Activated CD8-positive, alpha-beta memory T cell treated with anti-CD3 and anti-CD28 coated beads, Interleukin-2, amount 50 U/mL, for 1 hour (primary cell): ENCODE measurements around the gene SLC19A2.

Source experiments
- DNase-seq: peaks from one replicate; pipeline ENCODE4 v3.0.0-alpha.2; 2020; ENCODE audit errors: extremely low read depth

The SLC19A2 gene

GRCh38 chr1:169475806-169476387 lies 9.8 kb downstream of the SLC19A2 start:
- no peak for DNase-seq

GRCh38 chr1:169474302-169474995 lies 11.3 kb downstream of the SLC19A2 start:
- DNase-seq, result no peak

GRCh38 chr1:169473347-169473746 lies 12.4 kb downstream of the SLC19A2 start:
- no peak for DNase-seq

DNA sequence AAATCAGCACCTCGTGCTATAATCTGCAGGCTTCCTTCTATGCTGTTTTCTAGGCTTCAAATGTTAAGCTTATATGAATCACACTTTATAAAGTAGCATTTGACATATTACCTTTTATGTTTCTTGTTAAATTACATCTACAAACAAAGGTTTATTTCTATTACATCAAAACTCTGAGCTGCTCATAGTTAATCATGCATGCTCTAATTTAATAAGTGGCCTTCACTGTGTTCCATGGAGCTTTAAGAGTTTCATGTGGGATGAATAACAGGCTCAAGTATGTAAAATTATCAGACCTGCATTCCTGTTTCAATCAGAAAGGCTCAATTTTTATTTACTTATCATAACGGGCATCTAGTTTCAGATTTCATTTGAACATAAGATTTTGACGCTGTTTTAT lies 13.0 kb downstream of the SLC19A2 start:
- no peak for DNase-seq

- no peak for DNase-seq
Observed at GRCh38 chr1:169468982-169469381, 16.8 kb downstream of the SLC19A2 start.

DNA sequence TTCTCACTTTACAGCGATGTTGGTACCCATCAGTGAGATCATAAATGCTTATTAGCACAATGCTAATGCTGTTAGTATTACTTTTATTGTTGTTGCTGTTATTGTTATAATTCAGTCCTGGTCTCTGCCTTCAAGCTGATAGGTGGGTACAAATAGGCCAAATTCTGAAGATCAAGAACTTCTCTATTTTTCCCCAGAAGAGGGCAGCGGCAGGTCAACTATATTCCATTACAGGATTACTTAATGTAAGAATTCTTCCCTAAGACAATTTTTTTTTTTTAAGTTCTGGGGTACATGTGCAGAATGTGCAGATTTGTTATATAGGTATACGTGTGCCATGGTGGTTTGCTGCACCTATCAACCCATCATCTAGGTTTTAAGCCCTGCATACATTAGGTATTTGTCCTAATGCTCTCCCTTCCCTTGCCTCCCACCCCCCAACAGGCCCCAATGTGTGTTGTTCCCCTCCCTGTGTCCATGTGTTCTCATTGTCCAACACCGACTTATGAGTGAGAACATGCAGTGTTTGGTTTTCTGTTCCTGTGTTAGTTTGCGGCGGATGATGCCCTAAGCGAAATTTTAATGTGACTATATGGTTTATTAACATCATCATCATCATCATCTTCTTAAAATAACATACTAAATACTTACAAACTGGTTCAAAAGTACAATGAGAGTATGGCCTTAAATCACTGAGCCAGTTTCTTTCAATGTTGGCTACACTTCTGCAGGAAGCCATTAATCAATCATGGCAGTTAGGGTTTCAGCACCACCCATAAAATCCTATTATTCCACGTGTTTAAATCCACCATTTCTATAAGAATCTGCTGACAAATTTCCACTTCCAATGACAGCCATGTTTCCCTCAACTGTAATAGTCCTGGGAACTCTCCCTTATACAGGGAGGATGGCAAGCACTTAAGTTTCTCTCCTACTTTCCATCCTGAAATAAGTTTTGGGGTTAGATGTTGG lies 19.2 kb downstream of the SLC19A2 start:
- no peak for DNase-seq

DNA sequence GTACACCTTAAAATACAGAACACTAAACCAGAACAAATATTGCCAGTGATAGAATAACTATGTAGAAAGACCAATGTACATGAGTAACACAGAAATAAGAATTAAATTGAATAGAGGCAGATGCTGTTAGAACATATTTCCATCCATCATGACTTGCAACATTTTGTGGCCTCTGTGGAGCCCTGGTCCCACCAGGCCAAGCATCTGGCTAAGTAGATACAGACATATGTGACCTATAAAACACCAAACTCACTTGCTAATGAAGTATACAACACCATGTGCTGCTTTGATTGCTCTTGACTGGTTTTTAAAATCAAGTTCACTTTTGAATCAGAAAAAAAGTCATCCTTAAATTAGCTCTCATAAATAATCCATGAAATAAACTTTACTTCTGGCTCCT lies 20.5 kb downstream of the SLC19A2 start:
- no peak for DNase-seq

DNA sequence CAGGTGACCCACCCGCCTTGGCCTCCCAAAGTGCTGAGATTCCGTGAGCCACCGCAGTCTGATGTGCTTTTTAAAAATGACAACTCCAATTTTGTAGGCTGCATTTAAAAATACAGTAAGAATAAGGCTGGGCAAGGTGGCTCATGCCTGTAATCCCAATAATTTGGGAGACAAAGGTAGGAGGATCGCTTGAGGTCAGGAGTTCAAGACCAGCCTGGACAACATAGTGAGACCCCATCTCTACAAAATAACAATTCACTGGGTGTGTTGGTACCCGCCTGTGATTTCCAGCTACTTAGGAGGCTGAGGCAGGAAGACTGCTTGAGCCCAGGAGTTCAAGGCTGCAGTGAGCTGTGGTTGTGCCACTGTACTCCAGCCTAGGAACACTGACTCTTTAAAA lies 23.4 kb downstream of the SLC19A2 start:
- DNase-seq, result no peak

GRCh38 chr1:169461390-169462000 lies 24.2 kb downstream of the SLC19A2 start:
- DNase-seq, result no peak

DNA sequence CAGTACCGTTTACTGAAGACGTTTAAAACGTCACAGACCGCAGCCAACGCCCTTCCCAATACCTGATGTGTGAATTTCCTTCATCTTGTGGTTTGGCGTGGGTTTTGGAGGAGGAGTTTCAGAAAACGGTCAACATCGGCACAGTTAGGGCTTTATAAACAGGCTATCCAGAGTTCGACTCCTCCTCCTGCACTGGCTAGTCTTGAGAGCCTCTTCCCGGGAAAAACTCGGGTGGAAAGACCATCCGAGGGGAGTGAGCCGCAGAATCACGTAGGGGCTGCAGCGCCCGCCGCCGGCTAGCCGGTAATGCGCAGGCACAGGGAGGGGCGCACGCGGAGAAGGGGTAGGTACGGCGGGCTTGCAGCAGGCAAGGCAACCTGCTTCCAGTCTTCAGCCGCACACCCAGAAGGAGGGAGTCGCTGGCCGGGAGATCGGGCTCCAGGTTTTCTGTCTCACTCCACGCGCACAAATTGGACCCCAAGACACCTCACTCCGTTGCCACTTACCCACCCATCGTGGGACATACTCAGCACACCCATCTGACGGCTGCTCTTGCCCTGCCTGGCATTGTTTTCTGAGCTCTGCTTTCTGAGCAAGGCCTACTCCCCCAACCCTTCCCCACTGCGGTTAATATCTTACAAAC lies 25.4 kb downstream of the SLC19A2 start:
- DNase-seq, result no peak

DNA sequence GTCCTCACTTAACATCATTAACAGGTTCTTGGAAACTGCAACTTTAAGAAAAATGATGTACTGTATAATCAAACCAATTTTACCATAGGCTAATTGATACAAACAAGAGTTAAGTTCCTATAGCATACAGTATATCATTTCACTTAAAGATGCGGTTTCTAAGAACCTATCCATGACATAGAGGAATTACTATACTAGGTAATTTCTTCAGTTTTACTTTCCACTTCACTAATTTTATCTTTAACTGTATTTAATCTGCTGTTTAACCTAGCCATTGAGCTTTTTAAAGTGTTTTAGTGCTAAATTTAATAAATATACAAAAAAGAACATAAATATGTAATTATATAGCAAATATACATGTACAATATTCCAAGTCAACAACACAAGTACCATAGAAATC lies 28.3 kb downstream of the SLC19A2 start:
- DNase-seq, result no peak

GRCh38 chr1:169456029-169456428 lies 29.7 kb downstream of the SLC19A2 start:
- no peak for DNase-seq

- DNase-seq, result no peak
Observed at GRCh38 chr1:169452921-169453320, 32.8 kb downstream of the SLC19A2 start.

DNA sequence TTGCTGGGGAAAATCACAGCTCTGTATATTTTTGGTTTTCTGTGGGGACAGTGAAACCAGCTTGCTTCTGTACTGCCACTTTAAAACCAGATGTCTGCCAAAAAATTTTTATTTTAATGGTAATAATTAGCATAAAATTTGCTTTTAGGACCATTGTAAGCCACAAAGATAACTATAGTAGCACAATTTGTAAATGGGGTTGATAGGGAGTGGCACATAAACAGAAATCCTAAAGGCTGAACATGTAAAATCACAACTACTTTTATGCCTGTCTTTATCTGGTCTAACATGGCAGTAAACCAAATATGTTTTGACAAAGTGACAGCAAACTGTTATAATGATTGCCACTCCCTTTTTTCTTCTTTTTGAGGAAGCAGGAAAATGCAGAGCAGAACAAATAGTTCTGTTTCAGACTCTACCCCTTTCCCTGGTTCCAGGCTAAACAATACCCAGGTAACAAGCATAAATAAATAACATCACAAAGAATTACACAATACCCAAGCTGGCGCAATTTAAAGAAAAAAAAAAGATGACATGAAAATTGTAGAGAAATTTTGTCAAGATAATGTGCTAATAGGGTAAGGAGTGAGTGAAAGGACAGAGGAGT lies 34.4 kb downstream of the SLC19A2 start:
- no peak for DNase-seq

DNA sequence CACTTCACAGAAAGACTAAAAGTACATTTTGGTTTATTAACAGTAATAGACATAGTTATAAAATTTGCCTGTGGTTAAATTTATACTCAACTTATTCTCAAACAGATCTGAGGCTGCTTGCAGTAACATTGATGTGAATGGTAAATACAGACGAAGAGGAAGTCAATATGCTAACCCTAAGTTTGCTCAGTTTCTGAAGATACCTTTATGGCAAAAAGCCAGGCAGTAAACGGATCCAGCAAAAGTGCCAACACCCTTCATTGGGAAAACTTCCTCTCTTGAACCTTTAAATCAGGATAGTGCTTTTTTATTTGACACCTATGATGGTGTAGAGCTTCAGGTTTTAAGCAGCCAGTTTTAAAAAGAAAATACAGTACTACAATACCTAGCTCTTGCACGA lies 41.8 kb downstream of the SLC19A2 start:
- no peak for DNase-seq

DNA sequence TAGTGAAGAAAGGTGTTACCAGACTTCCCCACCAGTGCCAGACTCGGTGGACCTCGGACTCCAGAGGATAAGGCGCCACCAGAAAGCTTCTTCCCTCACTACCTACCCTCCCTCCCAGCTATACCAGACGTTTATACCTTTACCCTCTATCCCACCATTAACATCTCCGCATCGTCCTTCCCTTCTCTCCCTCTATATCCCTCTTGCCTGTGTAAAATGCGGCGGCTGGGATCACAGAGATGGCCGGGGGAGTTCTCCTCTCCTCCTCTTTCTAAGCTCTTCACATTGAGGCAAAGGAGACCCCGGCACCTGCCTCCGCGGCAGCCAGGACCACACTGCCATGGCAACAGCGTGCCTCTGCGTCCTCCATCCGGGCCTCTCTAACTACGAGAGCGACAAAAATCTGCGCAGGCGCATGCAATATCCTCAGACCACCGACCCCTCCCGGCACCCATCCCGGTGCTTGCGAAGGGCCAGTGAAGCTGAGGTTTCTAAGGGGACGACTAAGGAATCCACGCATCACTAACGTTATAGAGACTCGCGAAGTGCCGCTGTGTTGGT lies 58.6 kb downstream of the SLC19A2 start, which contains the start of gene CCDC181:
Gene CCDC181 (minus strand): TSS at position 394 of the 561 bp plus-strand sequence. CDS start 2,547 bp downstream, outside the sequence.
- DNase-seq, result peak; percentile 12

- DNase-seq, result no peak
Observed at GRCh38 chr1:169426174-169426705, 59.5 kb downstream of the SLC19A2 start.

GRCh38 chr1:169421309-169421708 lies 64.4 kb downstream of the SLC19A2 start:
- no peak for DNase-seq

- no peak for DNase-seq
Observed at GRCh38 chr1:169414952-169415351, 70.8 kb downstream of the SLC19A2 start.
